GM10248 (cell line): ENCODE data around the gene TRMT2B.

Source experiments
- CTCF ChIA-PET: fragments of 300-600 bp; sonication (Branson Sonifier 250); formaldehyde crosslinking; extraction: SDS; loops from one replicate; lab custom pipeline; 2021; ENCODE audit warnings: antibody characterized with exemption; lab: Yijun Ruan, JAX
- POLR2A ChIA-PET: fragments of 350-650 bp; sonication (Branson Sonifier 250); formaldehyde crosslinking; extraction: SDS; loops from one replicate; lab custom pipeline; 2020; ENCODE audit warnings: antibody characterized with exemption; lab: Yijun Ruan, JAX
- DNase-seq: peaks from one replicate; pipeline ENCODE4 v3.0.0; 2012; ENCODE audit errors: extremely low spot score
- TF ChIP-seq, protein P1 (sequence below): IDR thresholded peaks from 2 replicates; pipeline ENCODE4 v1.5.1; 2012; ENCODE audit warnings: mild to moderate bottlenecking, low read depth; ENCODE audit errors: extremely low read depth, missing control alignments, control extremely low read depth

Gene TRMT2B

DNA sequence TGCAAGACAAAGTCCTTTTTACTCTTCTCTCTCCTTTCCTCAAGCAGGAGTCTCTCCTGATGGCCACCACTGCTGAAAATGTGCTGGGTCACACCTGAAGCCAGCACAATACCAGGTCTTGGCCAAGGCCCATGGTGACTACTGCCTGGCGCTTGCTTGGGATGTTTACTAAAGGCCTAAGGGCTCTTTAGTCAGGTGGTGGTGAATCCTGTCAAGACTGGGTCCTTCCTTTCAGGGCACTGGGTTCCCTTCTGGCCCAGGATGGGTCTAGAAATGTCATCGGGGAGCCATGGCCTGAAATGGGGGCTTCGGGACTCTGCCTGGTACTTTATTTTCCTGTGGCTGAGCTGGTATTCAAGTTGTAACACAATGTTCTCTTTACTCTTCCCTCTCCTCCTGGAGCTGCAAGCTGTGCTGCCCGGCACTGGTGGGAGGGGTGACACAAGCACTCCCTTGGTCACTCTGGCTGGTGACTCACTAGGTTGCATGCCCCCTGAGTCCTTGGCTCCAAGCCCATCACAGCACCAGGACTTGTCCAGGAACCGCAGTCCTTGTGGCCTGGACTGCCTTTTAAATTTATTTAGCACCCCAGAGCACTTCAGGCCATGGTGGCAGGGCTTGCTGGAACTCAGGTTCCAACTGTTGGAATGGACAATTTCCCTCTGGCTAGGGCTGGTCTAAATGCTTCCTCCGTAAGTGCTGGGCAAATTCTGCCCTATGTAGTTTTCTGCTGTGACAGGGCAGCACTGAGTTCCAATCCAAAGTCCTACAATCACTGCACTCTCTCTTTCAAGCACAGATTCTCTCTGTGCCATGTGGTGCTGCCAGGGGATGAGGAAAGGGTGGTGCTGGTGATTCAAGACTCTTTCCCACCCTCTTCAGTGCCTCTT lies 71.1 kb downstream of the TRMT2B start:
- ChIA-PET CTCF (no interaction called here), POLR2A (interaction anchor here (0.6 kb wide), 1 partner anchor 197 kb away, joined by 4 read pairs; no protein-coding TSS in a partner anchor)
- DNase-seq: no peak
- TF ChIP-seq, protein P1, sequence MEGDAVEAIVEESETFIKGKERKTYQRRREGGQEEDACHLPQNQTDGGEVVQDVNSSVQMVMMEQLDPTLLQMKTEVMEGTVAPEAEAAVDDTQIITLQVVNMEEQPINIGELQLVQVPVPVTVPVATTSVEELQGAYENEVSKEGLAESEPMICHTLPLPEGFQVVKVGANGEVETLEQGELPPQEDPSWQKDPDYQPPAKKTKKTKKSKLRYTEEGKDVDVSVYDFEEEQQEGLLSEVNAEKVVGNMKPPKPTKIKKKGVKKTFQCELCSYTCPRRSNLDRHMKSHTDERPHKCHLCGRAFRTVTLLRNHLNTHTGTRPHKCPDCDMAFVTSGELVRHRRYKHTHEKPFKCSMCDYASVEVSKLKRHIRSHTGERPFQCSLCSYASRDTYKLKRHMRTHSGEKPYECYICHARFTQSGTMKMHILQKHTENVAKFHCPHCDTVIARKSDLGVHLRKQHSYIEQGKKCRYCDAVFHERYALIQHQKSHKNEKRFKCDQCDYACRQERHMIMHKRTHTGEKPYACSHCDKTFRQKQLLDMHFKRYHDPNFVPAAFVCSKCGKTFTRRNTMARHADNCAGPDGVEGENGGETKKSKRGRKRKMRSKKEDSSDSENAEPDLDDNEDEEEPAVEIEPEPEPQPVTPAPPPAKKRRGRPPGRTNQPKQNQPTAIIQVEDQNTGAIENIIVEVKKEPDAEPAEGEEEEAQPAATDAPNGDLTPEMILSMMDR: no peak

DNA sequence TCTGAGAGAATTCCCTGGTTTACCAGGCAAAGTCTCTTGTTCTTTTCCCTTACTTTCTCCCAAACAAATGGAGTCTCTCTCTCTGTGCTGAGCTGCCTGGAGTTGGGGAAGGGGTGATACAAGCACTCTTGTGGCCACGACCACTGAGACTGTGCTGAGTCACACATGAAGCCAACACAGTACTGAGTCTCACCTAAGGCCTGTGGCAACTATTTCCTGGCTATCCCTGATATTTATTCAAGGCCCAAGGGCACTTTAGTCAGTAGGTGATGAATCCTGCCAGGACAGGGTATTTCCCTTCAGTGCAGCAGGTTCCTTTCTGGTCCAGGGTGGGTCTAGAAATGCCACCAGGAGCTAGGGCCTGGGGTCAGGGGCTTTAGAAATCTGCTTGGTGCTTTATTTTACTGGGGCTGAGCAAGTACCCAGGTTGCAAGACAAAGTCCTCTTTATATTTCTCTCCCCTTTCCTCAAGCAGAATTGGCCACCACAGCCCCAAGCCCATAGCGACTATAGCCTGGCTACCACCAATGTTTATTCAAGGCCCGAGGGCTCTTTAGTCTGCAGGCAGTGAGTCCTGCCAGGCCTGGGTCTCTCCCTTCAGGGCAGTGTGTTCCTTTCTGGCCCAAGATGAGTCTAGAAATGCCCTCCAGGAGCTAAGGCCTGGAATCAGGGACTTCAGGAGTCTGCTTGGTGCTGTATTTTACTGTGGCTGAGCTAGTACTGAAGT lies 71.9 kb downstream of the TRMT2B start:
- DNase-seq: no peak
- ChIA-PET CTCF (no interaction called here), POLR2A (interaction anchor here (0.6 kb wide), 1 partner anchor 198 kb away, joined by 4 read pairs; no protein-coding TSS in a partner anchor)
- TF ChIP-seq, protein P1: no peak

DNA sequence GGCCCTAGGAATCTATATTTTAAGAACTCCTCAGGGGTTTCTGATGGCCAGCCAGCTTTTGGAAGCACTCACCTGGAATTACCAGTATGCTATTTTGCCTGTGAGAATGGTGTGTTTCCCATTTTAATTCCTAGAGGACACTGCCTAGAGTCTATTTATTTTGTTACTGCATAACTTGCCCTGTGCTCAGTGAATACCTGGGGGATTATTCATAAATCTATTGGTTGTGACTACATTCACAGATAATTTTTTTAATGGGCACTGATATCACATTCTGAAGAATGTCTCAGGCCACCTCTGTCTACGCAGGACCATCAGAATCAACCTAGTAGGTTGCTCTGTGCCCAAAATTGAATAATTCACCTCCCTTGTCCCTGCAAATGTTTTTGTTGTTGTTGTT lies 75.7 kb downstream of the TRMT2B start:
- ChIA-PET CTCF (no interaction called here), POLR2A (no interaction called here)
- DNase-seq: no peak
- TF ChIP-seq, protein P1: no peak

DNA sequence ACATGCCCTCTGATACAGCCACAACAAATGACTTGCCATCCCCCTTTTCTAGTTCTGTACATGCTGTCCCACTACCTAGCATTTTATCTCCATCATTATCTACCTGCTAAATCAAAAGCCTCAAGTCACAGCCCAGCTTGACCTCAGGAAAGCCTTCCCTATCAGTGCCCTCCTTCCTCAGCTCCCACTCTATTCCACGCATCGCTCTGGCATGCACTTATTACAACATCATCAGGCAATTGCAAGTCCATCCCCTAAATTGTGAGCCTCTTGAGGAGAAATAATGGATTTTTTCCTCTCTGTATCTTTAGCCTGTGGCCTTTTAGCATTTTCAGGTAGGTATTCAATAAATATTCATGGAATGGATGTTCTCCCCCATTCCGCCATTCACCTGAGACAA lies 76.7 kb downstream of the TRMT2B start:
- TF ChIP-seq, protein P1: no peak
- DNase-seq: no peak
- ChIA-PET POLR2A (no interaction called here), CTCF (no interaction called here)

DNA sequence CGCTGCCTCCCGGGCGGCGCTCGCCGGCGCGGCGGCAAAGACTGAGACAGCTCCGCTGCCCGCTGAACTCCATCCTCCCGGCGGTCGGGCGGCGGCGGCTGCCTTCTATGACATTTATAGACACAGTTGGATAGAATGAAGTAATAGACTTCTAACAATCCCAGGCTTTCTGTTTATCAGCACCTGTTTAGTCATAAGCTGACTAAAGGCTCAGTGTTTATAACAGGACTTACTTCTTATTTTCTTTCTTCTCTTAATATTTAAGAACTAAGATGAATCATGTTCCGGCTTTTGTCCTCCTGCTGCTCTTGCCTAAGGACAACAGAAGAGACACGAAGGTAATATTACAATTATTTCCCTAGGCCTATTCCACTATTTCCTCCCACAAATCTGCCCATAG lies 78.5 kb downstream of the TRMT2B start:
- DNase-seq: no peak
- TF ChIP-seq, protein P1: no peak
- ChIA-PET CTCF (no interaction called here), POLR2A (no interaction called here)

DNA sequence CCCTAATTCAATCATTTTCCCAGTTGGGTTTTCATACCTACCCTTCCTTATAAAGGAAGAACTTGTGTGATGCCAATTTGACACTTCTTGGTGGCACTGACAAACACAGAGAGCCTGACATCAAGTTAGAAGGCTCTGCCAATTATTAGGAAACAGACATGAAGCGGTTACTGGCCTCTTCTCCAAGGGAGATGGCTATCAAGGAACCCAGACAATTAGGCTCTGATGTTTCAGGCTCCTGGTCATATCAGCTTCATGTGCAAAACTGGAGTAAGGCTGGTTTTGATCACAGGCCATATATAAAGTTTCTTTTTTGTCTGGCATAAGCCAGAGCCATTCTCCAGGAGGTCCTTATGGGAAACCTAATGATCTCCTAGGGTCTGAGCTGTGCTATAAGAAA lies 82.0 kb downstream of the TRMT2B start:
- no peak for DNase-seq
- ChIA-PET POLR2A (no interaction called here), CTCF (no interaction called here)
- TF ChIP-seq, protein P1: no peak
